Stomach (tissue), 9 donors: ENCODE measurements around the gene SIRT1. TPM values are rescaled to one million over a fixed set of nuclear protein-coding genes. Genes with fewer than 3 reads are reported as not detected.

Source experiments
- DNase-seq, 2 donors: peaks; one replicate each; pipeline versions ENCODE4 v3.0.0 to v3.0.0-alpha.2; 2013 to 2019
- H3K27ac ChIP-seq, 5 donors: fragments of 200-600 bp in 4 of 5; sonication (generic) in 4 of 5; one replicate each; pipeline ENCODE4 v1.5.1; 2013 to 2019; ENCODE audit warnings: mild to moderate bottlenecking in 1 of 5, moderate library complexity in 1 of 5
- H3K27me3 ChIP-seq, 3 donors: fragments of 200-600 bp; sonication (generic); one replicate each; pipeline ENCODE4 v1.5.1; 2017 to 2019; ENCODE audit warnings: mixed run types in 1 of 3
- H3K36me3 ChIP-seq, 4 donors: fragments of 200-600 bp; sonication (generic); 1 replicate in 3 of 4; 2 replicates in 1 of 4; pipeline ENCODE4 v1.5.1; 2016 to 2019
- H3K4me1 ChIP-seq, 4 donors: fragments of 200-600 bp; sonication (generic); one replicate each; pipeline ENCODE4 v1.5.1; 2016 to 2019
- H3K4me3 ChIP-seq, 4 donors: fragments of 200-600 bp; sonication (generic) in 3 of 4; one replicate each; pipeline ENCODE4 v1.5.1; 2016 to 2019; ENCODE audit warnings: mild to moderate bottlenecking in 1 of 4
- H3K9me3 ChIP-seq, 4 donors: fragments of 200-600 bp; sonication (generic); one replicate each; pipeline ENCODE4 v1.5.1; 2016 to 2019
- CTCF ChIP-seq, 7 experiments: fragments of 450-650 bp in 4 of 7; fragments of 200-600 bp in 3 of 7; sonication (generic) in 3 of 7; IDR thresholded peaks; one replicate each; pipeline ENCODE4 v1.5.1; 2016 to 2019; ENCODE audit warnings: antibody characterized with exemption in 7 of 7, control low read depth in 2 of 7, mild to moderate bottlenecking in 1 of 7
- EP300 ChIP-seq: sonication (generic); formaldehyde crosslinking; IDR thresholded peaks from one replicate; pipeline ENCODE4 v1.6.1; 2017; ENCODE audit warnings: antibody characterized with exemption
- POLR2A ChIP-seq, 4 donors: fragments of 450-650 bp; IDR thresholded peaks; one replicate each; pipeline ENCODE4 v1.6.1; 2016; ENCODE audit warnings: antibody characterized with exemption in 4 of 4, control low read depth in 2 of 4, mild to moderate bottlenecking in 1 of 4, moderate library complexity in 1 of 4
- POLR2AphosphoS5 ChIP-seq, 3 donors: sonication (generic); formaldehyde crosslinking; IDR thresholded peaks; one replicate each; pipeline ENCODE4 v1.6.1; 2016; ENCODE audit warnings: antibody characterized with exemption in 3 of 3
- WGBS, 5 donors: extraction: QIAGEN DNeasy Blood & Tissue Kit in 3 of 5; methylation state at CpG; one replicate each; pipeline versions ENCODE4 v1.1.5 to v1.1.7; 2013 to 2018; 5-methylcytosine and 5-hydroxymethylcytosine counted together
- intact Hi-C: fragments of 100-400 bp; cut with DNase I; formaldehyde crosslinking; loops from one replicate; pipeline ENCODE4 v1.15.1; 2023; ENCODE audit warnings: low total_unique reads
- polyA plus RNA-seq, 3 donors: library from polyadenylated mRNA; stranded (reverse); fragments of 200-250 nt; gene quantifications; one replicate each; pipeline ENCODE4 v1.2.3, GENCODE V29; 2013
- total RNA-seq, 5 donors: library from RNA; depleted of rRNA; stranded (reverse); fragments of >200 nt; gene quantifications; one replicate each; pipeline versions ENCODE4 v1.1.0 to v1.2.3, GENCODE V29; 2014 to 2016
- donor health status: healthy with polysubstance abuse.
- donor health status: Bipolar disorder and iron deficiency.
- donor health status: healthy.

SIRT1 gene
- total and polyA plus RNA-seq, 8 donors: 7.7 to 41.4 (median 17.0) TPM

- peaks cover 0 to 8% (median 0%) of the 10 kb centered on the region in 4 donors for H3K4me1 ChIP-seq
- TF ChIP-seq EP300: no peak
- no peak for TF ChIP-seq POLR2AphosphoS5 (IDR thresholded peaks at IDR 0.05)
- TF ChIP-seq CTCF (IDR thresholded peaks at IDR 0.05): no peak
- no peak for TF ChIP-seq POLR2A (IDR thresholded peaks at IDR 0.05)
- no peaks in the 10 kb centered on the region for H3K9me3 ChIP-seq
- intact Hi-C loops: no loop called here
- no peaks in the 10 kb centered on the region for H3K27me3 ChIP-seq
- WGBS, 5 donors: 65 to 82% (median 76%) methylated on average over 2 of the region's 2 CpGs
- H3K36me3 ChIP-seq: peaks cover 36 to 100% (median 99%) of the 10 kb centered on the region in 4 donors
- no peak overlapping the region for H3K27ac ChIP-seq
- no peak overlapping the region for H3K4me3 ChIP-seq
- DNase-seq: no peak
These were observed 28.0 kb downstream of the SIRT1 start for GRCh38 chr10:67912331-67912946.

DNA sequence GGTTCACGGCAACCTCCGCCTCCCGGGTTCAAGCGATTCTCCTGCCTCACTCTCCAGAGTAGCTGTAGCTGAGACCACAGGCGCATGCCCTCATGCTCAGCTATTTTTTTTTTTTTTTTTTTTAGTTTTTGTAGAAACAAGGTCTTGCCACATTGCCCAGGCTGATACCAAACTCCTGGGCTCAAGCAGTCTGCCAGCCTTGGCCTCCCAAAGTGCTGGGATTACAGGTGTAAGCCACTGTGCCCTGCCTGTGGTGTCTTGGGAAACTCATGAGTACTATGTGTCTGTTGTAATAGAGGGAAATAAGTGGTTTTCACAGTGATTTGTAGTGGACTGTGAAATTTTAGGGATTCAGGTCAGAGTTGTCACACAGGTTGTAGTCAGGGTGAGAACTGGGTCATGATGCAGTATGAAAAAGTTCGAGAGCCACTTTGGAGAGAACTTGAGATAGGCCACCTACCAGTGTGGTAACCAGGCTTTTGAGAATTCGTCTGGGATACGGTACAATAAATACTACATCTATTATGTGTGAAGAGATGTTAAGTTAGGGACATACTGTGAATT is 30.4 kb downstream of the SIRT1 start:
- peaks cover 16 to 98% (median 95%) of the 10 kb centered on the region in 4 donors for H3K36me3 ChIP-seq
- H3K27me3 ChIP-seq: no peaks in the 10 kb centered on the region
- no peaks in the 10 kb centered on the region for H3K9me3 ChIP-seq
- TF ChIP-seq POLR2A (IDR thresholded peaks at IDR 0.05): no peak
- no peak for TF ChIP-seq POLR2AphosphoS5 (IDR thresholded peaks at IDR 0.05)
- no peak for TF ChIP-seq EP300
- TF ChIP-seq CTCF (IDR thresholded peaks at IDR 0.05): no peak
- intact Hi-C loops: no loop called here
- peaks cover 0 to 8% (median 0%) of the 10 kb centered on the region in 4 donors for H3K4me1 ChIP-seq
- no peak for DNase-seq
- no peak overlapping the region for H3K4me3 ChIP-seq
- no peak overlapping the region for H3K27ac ChIP-seq
- WGBS, 5 donors: 94 to 98% (median 97%) methylated on average over 8 of the region's 8 CpGs

DNA sequence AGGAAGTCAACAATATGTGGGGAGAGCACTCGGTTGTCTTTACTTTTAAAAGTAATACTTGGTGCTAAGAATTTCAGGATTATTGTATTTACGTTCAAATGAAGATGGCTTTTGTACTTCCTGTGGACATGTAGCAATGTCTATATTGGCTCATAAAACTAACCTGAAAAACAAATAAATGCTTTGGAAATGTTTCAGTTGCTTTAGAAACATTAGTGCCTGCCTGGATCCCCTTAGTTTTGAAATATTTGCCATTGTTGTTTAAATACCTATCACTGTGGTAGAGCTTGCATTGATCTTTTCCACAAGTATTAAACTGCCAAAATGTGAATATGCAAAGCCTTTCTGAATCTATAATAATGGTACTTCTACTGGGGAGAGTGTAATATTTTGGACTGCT is 32.7 kb downstream of the SIRT1 start:
- H3K9me3 ChIP-seq: no peaks in the 10 kb centered on the region
- H3K27me3 ChIP-seq: no peaks in the 10 kb centered on the region
- H3K4me3 ChIP-seq: no peak overlapping the region
- 62 to 78% (median 76%) methylated on average over 2 of the region's 2 CpGs for WGBS, 5 donors
- no peak for DNase-seq
- no peak for TF ChIP-seq POLR2A (IDR thresholded peaks at IDR 0.05)
- TF ChIP-seq CTCF (IDR thresholded peaks at IDR 0.05): no peak
- TF ChIP-seq EP300: no peak
- TF ChIP-seq POLR2AphosphoS5 (IDR thresholded peaks at IDR 0.05): no peak
- H3K27ac ChIP-seq: no peak overlapping the region
- H3K36me3 ChIP-seq: peaks cover 8 to 78% (median 75%) of the 10 kb centered on the region in 4 donors
- intact Hi-C loops: no loop called here
- H3K4me1 ChIP-seq: peaks cover 0 to 5% (median 0%) of the 10 kb centered on the region in 4 donors

DNA sequence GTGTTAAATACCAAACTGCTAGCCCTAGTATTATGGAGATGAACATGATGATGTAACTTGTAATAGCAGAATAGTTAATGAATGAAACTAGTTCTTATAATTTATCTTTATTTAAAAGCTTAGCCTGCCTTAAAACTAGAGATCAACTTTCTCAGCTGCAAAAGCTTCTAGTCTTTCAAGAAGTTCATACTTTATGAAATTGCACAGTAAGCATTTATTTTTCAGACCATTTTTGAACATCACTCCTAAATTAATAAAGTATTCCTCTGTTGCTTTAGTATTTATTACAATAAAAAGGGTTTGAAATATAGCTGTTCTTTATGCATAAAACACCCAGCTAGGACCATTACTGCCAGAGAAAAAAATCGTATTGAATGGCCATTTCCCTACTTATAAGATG is 33.2 kb downstream of the SIRT1 start:
- intact Hi-C loops: no loop called here

More for the DNA sequence above, 33.2 kb downstream of the SIRT1 start:
- Histone ChIP-seq H3K4me1 (no peaks in the 10 kb centered on the region), H3K4me3 (no peak overlapping the region), H3K9me3 (no peaks in the 10 kb centered on the region), H3K27ac (no peak overlapping the region), H3K27me3 (no peaks in the 10 kb centered on the region), H3K36me3 (peaks cover 3 to 78% (median 71%) of the 10 kb centered on the region in 4 donors)
- no peak for TF ChIP-seq EP300
- no peak for TF ChIP-seq POLR2A (IDR thresholded peaks at IDR 0.05)
- TF ChIP-seq CTCF (IDR thresholded peaks at IDR 0.05): no peak
- no peak for TF ChIP-seq POLR2AphosphoS5 (IDR thresholded peaks at IDR 0.05)
- no peak for DNase-seq
- WGBS, 5 donors: 62 to 80% (median 71%) methylated on average over 1 of the region's 1 CpG
